GM11168 (cell line): Measurements from ENCODE around the gene NOS1AP.

Source experiments
- in situ Hi-C: fragments of 300-500 bp; cut with MboI; formaldehyde crosslinking; loops from one replicate; pipeline ENCODE4 v1.12.0; 2022; ENCODE audit warnings: low sequenced_read_pairs; ENCODE audit not compliant: unreplicated experiment

The NOS1AP gene

GRCh38 chr1:162388083-162388594 is 318.6 kb downstream of the NOS1AP start:
- in situ Hi-C loops, result no loop called here

GRCh38 chr1:162388615-162389014 is 319.1 kb downstream of the NOS1AP start:
- in situ Hi-C loops, result no loop called here

- in situ Hi-C loops, result no loop called here
These were observed 319.7 kb downstream of the NOS1AP start for GRCh38 chr1:162389021-162389818.

- in situ Hi-C loops, result no loop called here
These were observed 320.5 kb downstream of the NOS1AP start for GRCh38 chr1:162389971-162390370.

GRCh38 chr1:162390396-162391185 is 321.1 kb downstream of the NOS1AP start:
- in situ Hi-C loops, result no loop called here

GRCh38 chr1:162391790-162392563 is 322.5 kb downstream of the NOS1AP start:
- in situ Hi-C loops, result no loop called here

- in situ Hi-C loops, result no loop called here
These were observed 326.9 kb downstream of the NOS1AP start for GRCh38 chr1:162396201-162396906.

- in situ Hi-C loops, result no loop called here
These were observed 327.6 kb downstream of the NOS1AP start for GRCh38 chr1:162397039-162397448.

GRCh38 chr1:162397943-162398560 is 328.6 kb downstream of the NOS1AP start:
- in situ Hi-C loops, result no loop called here

GRCh38 chr1:162398999-162399580 is 329.6 kb downstream of the NOS1AP start:
- in situ Hi-C loops, result no loop called here

- in situ Hi-C loops, result no loop called here
These were observed 331.4 kb downstream of the NOS1AP start for GRCh38 chr1:162400790-162401355.

GRCh38 chr1:162404550-162405160 is 335.2 kb downstream of the NOS1AP start:
- in situ Hi-C loops, result no loop called here

GRCh38 chr1:162405800-162406199 is 336.3 kb downstream of the NOS1AP start:
- in situ Hi-C loops, result no loop called here

GRCh38 chr1:162406811-162407210 is 337.3 kb downstream of the NOS1AP start:
- in situ Hi-C loops, result no loop called here

- in situ Hi-C loops, result no loop called here
These were observed 338.0 kb downstream of the NOS1AP start for GRCh38 chr1:162407539-162407938.

GRCh38 chr1:162412002-162412401 is 342.5 kb downstream of the NOS1AP start, which contains the start of gene SH2D1B:
SH2D1B (minus strand) TSS chr1:162412136; CDS start chr1:162412016, 120 bp downstream.
- in situ Hi-C loops, result no loop called here

- in situ Hi-C loops, result no loop called here
These were observed 346.7 kb downstream of the NOS1AP start for GRCh38 chr1:162416215-162416614.

- in situ Hi-C loops, result no loop called here
These were observed 347.4 kb downstream of the NOS1AP start for GRCh38 chr1:162416909-162417308.
